ENCODE measurements around the gene SHANK1. TPM values are rescaled to one million over a fixed set of nuclear protein-coding genes. Genes with fewer than 3 reads are reported as not detected.

SHANK1 gene
- total RNA-seq, 4 donors from 2014 or later, result 0.11 to 0.42 (median 0.39) TPM; not detected in 1

- 81% methylated on average over 20 of the region's 20 CpGs for WGBS
- Histone ChIP-seq H3K4me1 (no peaks in the 10 kb centered on the region), H3K27ac (replicated peaks in 1 of 4) (no peak overlapping the region), H3K36me3 (no peaks in the 10 kb centered on the region), H3K4me3 (no peak overlapping the region), H3K9me3 (peaks cover 0 to 13% (median 11%) of the 10 kb centered on the region in 4 donors), H3K27me3 (peaks cover 0 to 66% (median 0%) of the 10 kb centered on the region in 4 donors)
- DNase-seq (ENCODE audit: extremely low spot score), result no peak
- intact Hi-C loops (cut with DNase I), result no loop called here
- TF ChIP-seq CTCF (IDR thresholded peaks at IDR 0.05) (no peak), POLR2AphosphoS5 (IDR thresholded peaks at IDR 0.05) (no peak), EP300 (IDR thresholded peaks at IDR 0.05) (no peak), POLR2A (IDR thresholded peaks at IDR 0.05; ENCODE audit: low read depth) (no peak)
These were observed 90.4 kb downstream of the SHANK1 start for GRCh38 chr19:50629194-50629593.

- no peak for TF ChIP-seq EP300 (IDR thresholded peaks at IDR 0.05)
- TF ChIP-seq POLR2A (IDR thresholded peaks at IDR 0.05; ENCODE audit: low read depth), result no peak
- TF ChIP-seq CTCF (IDR thresholded peaks at IDR 0.05), result no peak
- no peak for TF ChIP-seq POLR2AphosphoS5 (IDR thresholded peaks at IDR 0.05)
- Histone ChIP-seq H3K4me1 (no peaks in the 10 kb centered on the region), H3K9me3 (peaks cover 0 to 7% (median 5%) of the 10 kb centered on the region in 4 donors), H3K27ac (replicated peaks in 1 of 4) (no peak overlapping the region), H3K4me3 (no peak overlapping the region), H3K36me3 (no peaks in the 10 kb centered on the region), H3K27me3 (peaks cover 0 to 63% (median 0%) of the 10 kb centered on the region in 4 donors)
- intact Hi-C loops (cut with DNase I), result no loop called here
- DNase-seq (ENCODE audit: extremely low spot score), result no peak
- 93% methylated on average over 7 of the region's 7 CpGs for WGBS
These were observed 91.1 kb downstream of the SHANK1 start for GRCh38 chr19:50628551-50628950.

GRCh38 chr19:50628146-50628545 lies 91.5 kb downstream of the SHANK1 start:
- no peak overlapping the region for H3K27ac ChIP-seq (replicated peaks in 1 of 4)
- peaks cover 0 to 59% (median 0%) of the 10 kb centered on the region in 4 donors for H3K27me3 ChIP-seq
- no peak for DNase-seq (ENCODE audit: extremely low spot score)
- H3K4me3 ChIP-seq, result no peak overlapping the region
- H3K4me1 ChIP-seq, result no peaks in the 10 kb centered on the region
- intact Hi-C loops (cut with DNase I), result no loop called here
- no peaks in the 10 kb centered on the region for H3K36me3 ChIP-seq
- peaks cover 0 to 3% (median under 1%) of the 10 kb centered on the region in 4 donors for H3K9me3 ChIP-seq
- no peak for TF ChIP-seq POLR2AphosphoS5 (IDR thresholded peaks at IDR 0.05)
- no peak for TF ChIP-seq CTCF (IDR thresholded peaks at IDR 0.05)
- no peak for TF ChIP-seq POLR2A (IDR thresholded peaks at IDR 0.05; ENCODE audit: low read depth)
- no peak for TF ChIP-seq EP300 (IDR thresholded peaks at IDR 0.05)
- 92% methylated on average over 5 of the region's 5 CpGs for WGBS

- TF ChIP-seq POLR2AphosphoS5 (IDR thresholded peaks at IDR 0.05) (no peak), POLR2A (IDR thresholded peaks at IDR 0.05; ENCODE audit: low read depth) (no peak), CTCF (IDR thresholded peaks at IDR 0.05) (no peak)
- no peaks in the 10 kb centered on the region for H3K9me3 ChIP-seq
These were observed 92.8 kb downstream of the SHANK1 start for GRCh38 chr19:50626795-50627194.

GRCh38 chr19:50626011-50626410 lies 93.6 kb downstream of the SHANK1 start:
- WGBS, result 64% methylated on average over 4 of the region's 4 CpGs
- no peak overlapping the region for H3K4me3 ChIP-seq
- H3K9me3 ChIP-seq, result no peaks in the 10 kb centered on the region
- no peak overlapping the region for H3K27ac ChIP-seq (replicated peaks in 1 of 4)
- no peak for DNase-seq (ENCODE audit: extremely low spot score)
- TF ChIP-seq CTCF (IDR thresholded peaks at IDR 0.05) (no peak), POLR2AphosphoS5 (IDR thresholded peaks at IDR 0.05) (no peak), POLR2A (IDR thresholded peaks at IDR 0.05; ENCODE audit: low read depth) (no peak), EP300 (IDR thresholded peaks at IDR 0.05) (no peak)
- H3K36me3 ChIP-seq, result no peaks in the 10 kb centered on the region
- intact Hi-C loops (cut with DNase I), result no loop called here
- H3K4me1 ChIP-seq, result no peaks in the 10 kb centered on the region
- H3K27me3 ChIP-seq, result peaks cover 0 to 42% (median 0%) of the 10 kb centered on the region in 4 donors

More at GRCh38 chr19:50626795-50627194, 92.8 kb downstream of the SHANK1 start:
- no peak overlapping the region for H3K27ac ChIP-seq (replicated peaks in 1 of 4)
- 66% methylated on average over 4 of the region's 4 CpGs for WGBS
- intact Hi-C loops (cut with DNase I), result no loop called here
- DNase-seq (ENCODE audit: extremely low spot score), result no peak
- no peaks in the 10 kb centered on the region for H3K4me1 ChIP-seq
- peaks cover 0 to 47% (median 0%) of the 10 kb centered on the region in 4 donors for H3K27me3 ChIP-seq
- no peak overlapping the region for H3K4me3 ChIP-seq
- H3K36me3 ChIP-seq, result no peaks in the 10 kb centered on the region

Measured in esophagus muscularis mucosa (tissue), 4 donors.